Measurements from ENCODE around the gene JPH2.

DNA sequence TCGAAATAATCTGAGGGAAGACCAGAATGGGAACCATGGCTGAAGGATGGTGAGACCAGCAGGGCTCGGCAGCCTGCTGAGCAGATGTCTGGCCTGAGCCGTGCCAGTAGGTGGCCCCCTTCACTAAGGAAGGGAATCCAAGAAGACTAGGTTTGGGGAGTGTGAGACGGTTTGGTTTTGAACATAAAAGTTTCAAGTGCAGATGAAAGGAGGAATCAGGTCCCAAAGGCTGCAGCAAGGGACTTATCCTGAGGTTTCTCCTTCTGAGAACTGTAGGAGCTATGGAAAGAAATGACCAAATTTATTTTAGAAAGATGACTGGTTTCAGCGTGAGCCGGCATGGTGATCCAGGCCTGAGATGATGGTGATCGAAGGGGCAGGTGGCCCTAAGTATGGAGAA, 28.1 kb upstream of the JPH2 start:
- TF ChIP-seq EZH2phosphoT487 (IDR thresholded peaks at IDR 0.05; ENCODE audit: borderline replicate concordance, low read length) (no peak), EZH2 (IDR thresholded peaks at IDR 0.05; ENCODE audit: low read length, unreplicated experiment) (no peak)
- TF ChIP-seq, protein P1, sequence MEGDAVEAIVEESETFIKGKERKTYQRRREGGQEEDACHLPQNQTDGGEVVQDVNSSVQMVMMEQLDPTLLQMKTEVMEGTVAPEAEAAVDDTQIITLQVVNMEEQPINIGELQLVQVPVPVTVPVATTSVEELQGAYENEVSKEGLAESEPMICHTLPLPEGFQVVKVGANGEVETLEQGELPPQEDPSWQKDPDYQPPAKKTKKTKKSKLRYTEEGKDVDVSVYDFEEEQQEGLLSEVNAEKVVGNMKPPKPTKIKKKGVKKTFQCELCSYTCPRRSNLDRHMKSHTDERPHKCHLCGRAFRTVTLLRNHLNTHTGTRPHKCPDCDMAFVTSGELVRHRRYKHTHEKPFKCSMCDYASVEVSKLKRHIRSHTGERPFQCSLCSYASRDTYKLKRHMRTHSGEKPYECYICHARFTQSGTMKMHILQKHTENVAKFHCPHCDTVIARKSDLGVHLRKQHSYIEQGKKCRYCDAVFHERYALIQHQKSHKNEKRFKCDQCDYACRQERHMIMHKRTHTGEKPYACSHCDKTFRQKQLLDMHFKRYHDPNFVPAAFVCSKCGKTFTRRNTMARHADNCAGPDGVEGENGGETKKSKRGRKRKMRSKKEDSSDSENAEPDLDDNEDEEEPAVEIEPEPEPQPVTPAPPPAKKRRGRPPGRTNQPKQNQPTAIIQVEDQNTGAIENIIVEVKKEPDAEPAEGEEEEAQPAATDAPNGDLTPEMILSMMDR (conservative IDR thresholded peaks at IDR 0.05; ENCODE audit: low read depth, low read length), result peak; percentile 98

Measured in PC-3 (cell line).